Right lobe of liver (tissue), 6 donors: ENCODE measurements around the gene MCF2L2. TPM values are rescaled to one million over a fixed set of nuclear protein-coding genes. Genes with fewer than 3 reads are reported as not detected.
"Not testable (repeated sequence)": the region's sequence is repeated elsewhere in the genome, so short reads cannot be mapped to it uniquely, and the experiment has no call there.

Source experiments
- ATAC-seq, 4 donors: fragments of 200-7000 bp; cut with Tn5 transposase; one replicate each; pipeline ENCODE4 v1.9.1; 2020; ENCODE audit warnings: mild to moderate bottlenecking in 4 of 4, moderate library complexity in 4 of 4
- DNase-seq, 3 donors: peaks; one replicate each; pipeline ENCODE4 v3.0.0-alpha.2; 2020
- H3K27ac ChIP-seq, 3 donors: fragments of 200-600 bp; one replicate each; pipeline ENCODE4 v1.8.0; 2022
- H3K27me3 ChIP-seq, 2 donors: fragments of 200-600 bp; one replicate each; pipeline ENCODE4 v1.8.0; 2022
- H3K36me3 ChIP-seq, 4 donors: fragments of 200-600 bp; sonication (generic) in 1 of 4; one replicate each; pipeline versions ENCODE4 v1.5.1 to v1.8.0; 2017 to 2022; ENCODE audit warnings: control low read depth in 1 of 4
- H3K4me1 ChIP-seq, 4 donors: fragments of 200-600 bp; sonication (generic) in 1 of 4; one replicate each; pipeline versions ENCODE4 v1.5.1 to v1.8.0; 2017 to 2022; ENCODE audit warnings: control low read depth in 1 of 4
- H3K4me3 ChIP-seq, 3 donors: fragments of 200-600 bp; one replicate each; pipeline ENCODE4 v1.8.0; 2022
- H3K9me3 ChIP-seq, 4 donors: fragments of 200-600 bp; sonication (generic) in 1 of 4; one replicate each; pipeline versions ENCODE4 v1.5.1 to v1.8.0; 2017 to 2022; ENCODE audit warnings: control low read depth in 1 of 4
- CTCF ChIP-seq, 4 donors: fragments of 200-600 bp in 3 of 4; fragments of 450-650 bp in 1 of 4; IDR thresholded peaks; one replicate each; pipeline versions ENCODE4 v1.5.1 to v1.8.0; 2016 to 2022; ENCODE audit warnings: antibody characterized with exemption in 4 of 4, mild to moderate bottlenecking in 2 of 4
- POLR2A ChIP-seq: fragments of 450-650 bp; IDR thresholded peaks from one replicate; pipeline ENCODE4 v1.6.1; 2017; ENCODE audit warnings: antibody characterized with exemption, mild to moderate bottlenecking
- WGBS: methylation state at CpG from one replicate; pipeline ENCODE4 v1.1.6; 2018; ENCODE audit warnings: low coverage, low lambda C conversion rate; ENCODE audit not compliant: insufficient coverage; ENCODE audit errors: missing lambda C conversion rate; 5-methylcytosine and 5-hydroxymethylcytosine counted together
- intact Hi-C, 2 donors: fragments of 100-400 bp; cut with DNase I; formaldehyde crosslinking; loops; one replicate each; pipeline versions ENCODE4 v1.11.2 to v1.14.1; 2022
- total RNA-seq, 6 experiments: library from RNA; depleted of rRNA in 2 of 6; stranded (reverse); fragments of >200 nt in 2 of 6; fragmentation: NEBNext Ultra II Directional in 3 of 6; extraction: Animal tissue kit (Norgen Biotek cat#: 25700) in 3 of 6; gene quantifications; one replicate each; pipeline versions ENCODE4 v1.1.0 to v1.2.4, GENCODE V29; 2016 to 2023
- donor health status: DM: no; HTN: yes; CAD: no.
- donor health status: DM: no; HTN: no; CAD: no.
- donor health status: DM: no; HTN: no; CAD: no.
- donor health status: DM: no; HTN: yes; CAD: no.
- donor health status: DM: no; HTN: yes; CAD: no.

MCF2L2 gene
- total RNA-seq, 6 experiments from 2014 or later: 0.07 to 0.19 (median 0.17) TPM; not detected in 1

DNA sequence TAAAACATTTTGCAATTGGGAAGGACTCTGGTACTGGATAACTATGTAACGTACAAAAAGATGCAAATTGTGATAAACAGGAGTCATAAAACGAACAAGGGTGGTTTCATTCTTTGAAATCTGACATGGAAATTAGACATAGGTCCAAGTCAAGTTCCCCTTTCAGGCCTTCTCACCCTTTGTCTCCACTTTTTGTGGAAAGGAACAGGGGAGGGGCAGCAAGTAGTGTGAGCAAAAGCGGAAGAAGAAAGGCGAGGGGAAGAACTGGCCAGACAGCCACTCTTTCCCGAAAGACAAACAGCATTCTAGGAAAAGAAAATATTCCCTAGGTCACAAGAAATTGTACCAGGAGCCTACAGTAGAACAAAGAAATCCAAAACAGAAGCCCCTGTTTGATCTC lies 52.6 kb downstream of the MCF2L2 start:
- Histone ChIP-seq H3K4me1 (no peaks in the 10 kb centered on the region), H3K27me3 (no peaks in the 10 kb centered on the region), H3K4me3 (no peak overlapping the region), H3K27ac (no peak overlapping the region), H3K36me3 (no peaks in the 10 kb centered on the region), H3K9me3 (no peaks in the 10 kb centered on the region)
- DNase-seq (no peak), ATAC-seq (peak in 3 of 4 donors; percentile 37 to 56 (median 46))
- intact Hi-C loops: loop anchor here in 1 of 2 donors (5.0 kb wide), 1 partner anchor 183 kb away; no protein-coding TSS in a partner anchor
- 40% methylated on average over 5 of the region's 5 CpGs for WGBS
- no peak for TF ChIP-seq POLR2A
- TF ChIP-seq CTCF (IDR thresholded peaks at IDR 0.05): no peak

- no peaks in the 10 kb centered on the region for H3K27me3 ChIP-seq
- DNase-seq: no peak
- no peaks in the 10 kb centered on the region for H3K4me1 ChIP-seq
- H3K4me3 ChIP-seq: no peak overlapping the region
- no peak for ATAC-seq
- no peak overlapping the region for H3K27ac ChIP-seq
- 44% methylated on average over 6 of the region's 6 CpGs for WGBS
- no peaks in the 10 kb centered on the region for H3K9me3 ChIP-seq
- intact Hi-C loops: loop anchor here in 1 of 2 donors (5.0 kb wide), 1 partner anchor 183 kb away; no protein-coding TSS in a partner anchor
- no peaks in the 10 kb centered on the region for H3K36me3 ChIP-seq
- TF ChIP-seq CTCF (IDR thresholded peaks at IDR 0.05) (no peak), POLR2A (no peak)
These were observed 53.1 kb downstream of the MCF2L2 start for GRCh38 chr3:183375337-183375736.

- Histone ChIP-seq H3K36me3 (no peaks in the 10 kb centered on the region), H3K9me3 (no peaks in the 10 kb centered on the region), H3K27me3 (no peaks in the 10 kb centered on the region), H3K4me1 (no peaks in the 10 kb centered on the region), H3K27ac (no peak overlapping the region), H3K4me3 (no peak overlapping the region)
- ATAC-seq (no peak), DNase-seq (no peak)
- TF ChIP-seq CTCF (IDR thresholded peaks at IDR 0.05) (no peak), POLR2A (no peak)
- intact Hi-C loops: no loop called here
- WGBS: 71% methylated on average over 3 of the region's 3 CpGs
These were observed 55.5 kb downstream of the MCF2L2 start for GRCh38 chr3:183372911-183373310.

DNA sequence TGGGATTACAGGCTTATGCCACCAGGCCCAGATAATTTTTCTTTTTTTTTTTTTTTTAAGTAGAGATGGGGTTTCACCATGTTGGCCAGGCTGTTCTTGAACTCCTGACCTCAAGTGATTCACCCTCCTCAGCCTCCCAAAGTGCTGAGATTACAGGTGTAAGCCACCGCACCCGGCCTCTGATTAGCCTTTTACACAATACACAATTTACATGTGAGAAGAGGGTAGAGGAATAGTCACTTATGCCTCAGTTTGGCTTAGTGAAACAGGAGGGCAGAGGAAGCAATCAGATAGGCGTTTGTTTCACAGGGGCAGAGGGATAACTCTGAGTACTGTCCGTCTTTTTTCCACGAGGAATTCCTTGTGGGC lies 56.8 kb downstream of the MCF2L2 start:
- H3K4me1 ChIP-seq, H3K27me3 ChIP-seq, H3K9me3 ChIP-seq, H3K36me3 ChIP-seq, H3K27ac ChIP-seq, ATAC-seq, H3K4me3 ChIP-seq, DNase-seq, intact Hi-C loops: not testable (repeated sequence)
- WGBS: 66% methylated on average over 5 of the region's 5 CpGs

DNA sequence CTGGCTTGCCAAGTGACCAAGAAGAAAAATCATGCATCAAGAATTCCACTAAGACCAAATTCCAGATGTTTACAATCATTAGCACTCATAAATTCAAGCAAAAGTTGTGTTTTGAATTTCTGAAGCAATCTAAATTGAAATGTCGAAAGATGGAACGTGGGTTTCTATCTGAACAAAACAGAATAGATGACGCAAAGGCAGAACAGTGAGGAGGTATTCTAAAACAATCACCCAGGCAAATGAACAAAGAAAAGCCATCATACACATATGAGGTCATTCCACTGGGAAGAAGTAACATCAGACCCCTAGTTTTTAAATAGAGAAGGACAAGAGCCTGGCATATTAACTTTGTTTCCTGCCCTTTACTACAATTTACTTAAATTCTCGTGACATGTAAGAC lies 58.0 kb downstream of the MCF2L2 start:
- Histone ChIP-seq H3K4me3 (no peak overlapping the region), H3K36me3 (no peaks in the 10 kb centered on the region), H3K9me3 (no peaks in the 10 kb centered on the region), H3K4me1 (no peaks in the 10 kb centered on the region), H3K27ac (no peak overlapping the region), H3K27me3 (no peaks in the 10 kb centered on the region)
- intact Hi-C loops: no loop called here
- no peak for DNase-seq
- no peak for TF ChIP-seq CTCF (IDR thresholded peaks at IDR 0.05)
- TF ChIP-seq POLR2A: no peak
- WGBS: 93% methylated on average over 3 of the region's 4 CpGs
- ATAC-seq: no peak
